ENCODE measurements around the gene APH1B. TPM values are rescaled to one million over a fixed set of nuclear protein-coding genes. Genes with fewer than 3 reads are reported as not detected.

APH1B gene
- total and polyA plus RNA-seq, 8 donors = 24.0 to 32.2 (median 29.4) TPM

DNA sequence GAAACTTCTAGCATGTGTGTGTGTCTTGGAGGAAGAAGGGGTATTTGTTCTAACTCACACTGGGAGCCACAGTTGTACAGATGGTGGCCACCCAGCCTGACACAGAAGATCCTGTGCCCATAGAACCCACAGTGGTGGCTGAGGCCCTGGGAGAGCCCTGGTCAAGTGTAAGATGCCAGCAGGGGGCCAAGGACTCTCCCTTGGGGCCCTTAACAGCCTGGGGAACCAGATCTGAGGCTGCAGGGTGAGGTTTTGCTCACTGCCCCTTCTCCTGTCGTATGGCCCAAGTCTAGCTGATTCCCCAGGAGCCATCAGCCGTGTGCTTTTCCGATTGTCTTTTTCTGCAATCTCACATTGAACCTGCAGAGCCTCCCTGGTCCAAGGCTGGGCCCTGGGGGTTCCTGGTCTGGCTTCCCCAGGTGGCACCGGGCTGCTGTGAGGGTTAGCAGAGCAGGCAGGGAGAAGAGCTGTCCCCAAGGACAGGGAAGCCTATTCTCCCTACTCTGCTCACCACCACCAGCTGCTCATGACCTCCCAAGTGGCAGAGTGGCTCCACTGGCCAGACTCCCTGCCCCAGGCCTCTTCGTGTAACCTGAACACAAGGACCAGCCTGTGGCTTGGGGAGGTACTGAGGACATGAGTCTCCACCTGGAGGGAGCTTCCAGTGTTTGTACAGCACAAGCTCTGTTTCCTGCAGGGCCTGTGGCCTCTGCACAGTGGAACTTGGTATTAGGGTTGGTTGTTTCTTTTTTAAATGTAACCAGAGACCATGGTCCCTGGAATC is 52.4 kb downstream of the APH1B start:
- TF ChIP-seq, protein P1, sequence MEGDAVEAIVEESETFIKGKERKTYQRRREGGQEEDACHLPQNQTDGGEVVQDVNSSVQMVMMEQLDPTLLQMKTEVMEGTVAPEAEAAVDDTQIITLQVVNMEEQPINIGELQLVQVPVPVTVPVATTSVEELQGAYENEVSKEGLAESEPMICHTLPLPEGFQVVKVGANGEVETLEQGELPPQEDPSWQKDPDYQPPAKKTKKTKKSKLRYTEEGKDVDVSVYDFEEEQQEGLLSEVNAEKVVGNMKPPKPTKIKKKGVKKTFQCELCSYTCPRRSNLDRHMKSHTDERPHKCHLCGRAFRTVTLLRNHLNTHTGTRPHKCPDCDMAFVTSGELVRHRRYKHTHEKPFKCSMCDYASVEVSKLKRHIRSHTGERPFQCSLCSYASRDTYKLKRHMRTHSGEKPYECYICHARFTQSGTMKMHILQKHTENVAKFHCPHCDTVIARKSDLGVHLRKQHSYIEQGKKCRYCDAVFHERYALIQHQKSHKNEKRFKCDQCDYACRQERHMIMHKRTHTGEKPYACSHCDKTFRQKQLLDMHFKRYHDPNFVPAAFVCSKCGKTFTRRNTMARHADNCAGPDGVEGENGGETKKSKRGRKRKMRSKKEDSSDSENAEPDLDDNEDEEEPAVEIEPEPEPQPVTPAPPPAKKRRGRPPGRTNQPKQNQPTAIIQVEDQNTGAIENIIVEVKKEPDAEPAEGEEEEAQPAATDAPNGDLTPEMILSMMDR (IDR thresholded peaks at IDR 0.05) = no peak
- Histone ChIP-seq H3K9me3 (no peaks in the 10 kb centered on the region), H3K27ac (no peak overlapping the region), H3K27me3 (no peaks in the 10 kb centered on the region), H3K36me3 (no peaks in the 10 kb centered on the region), H3K4me3 (no peak overlapping the region), H3K4me1 (no peaks in the 10 kb centered on the region)
- DNase-seq = no peak
- intact Hi-C loops (cut with DNase I) = no loop called here
- ATAC-seq = no peak

DNA sequence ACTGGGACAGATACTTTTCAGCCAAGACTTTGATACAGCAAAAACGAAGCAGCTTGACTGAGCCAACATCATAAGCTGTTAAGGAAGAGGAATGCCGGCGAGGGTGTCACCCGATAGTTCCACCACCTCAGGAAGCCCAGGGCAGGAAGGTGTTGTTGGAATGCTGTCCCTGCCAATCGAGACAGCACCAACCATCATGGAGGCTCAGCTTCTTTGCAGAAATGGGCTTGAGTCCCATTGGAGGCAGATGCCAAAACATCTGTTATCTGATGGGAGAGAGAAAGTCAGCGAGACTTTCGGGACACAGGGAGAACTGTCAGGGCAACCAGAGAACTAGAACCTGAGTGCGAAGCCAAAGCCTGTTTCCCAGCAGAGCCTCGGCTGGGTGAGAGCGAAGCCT is 53.5 kb downstream of the APH1B start:
- no peak for ATAC-seq
- TF ChIP-seq, protein P1 (IDR thresholded peaks at IDR 0.05) = no peak
- no peak overlapping the region for H3K27ac ChIP-seq
- H3K9me3 ChIP-seq = no peaks in the 10 kb centered on the region
- no peaks in the 10 kb centered on the region for H3K27me3 ChIP-seq
- DNase-seq = no peak
- H3K4me1 ChIP-seq = no peaks in the 10 kb centered on the region
- no peaks in the 10 kb centered on the region for H3K36me3 ChIP-seq
- intact Hi-C loops (cut with DNase I) = no loop called here
- H3K4me3 ChIP-seq = no peak overlapping the region

DNA sequence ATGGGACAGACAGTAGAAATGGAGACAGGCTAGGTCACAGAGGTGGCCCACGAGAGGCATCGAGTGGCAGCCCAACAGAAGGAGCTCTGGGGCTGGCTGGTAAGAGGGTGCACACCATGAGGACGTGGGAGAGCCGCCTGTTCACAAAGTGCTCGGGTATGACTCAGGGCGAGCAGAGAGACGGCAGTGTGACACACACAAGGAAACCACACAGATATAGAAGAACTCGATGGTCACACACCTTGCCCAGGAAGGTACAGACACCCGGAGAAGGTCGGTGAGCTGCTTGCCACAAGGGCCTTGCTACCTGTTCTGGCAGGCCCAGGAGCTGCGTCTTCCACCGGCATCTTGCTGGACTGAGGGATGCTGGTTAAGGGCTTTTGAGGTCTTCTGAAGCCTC is 54.1 kb downstream of the APH1B start:
- Histone ChIP-seq H3K9me3 (no peaks in the 10 kb centered on the region), H3K36me3 (no peaks in the 10 kb centered on the region), H3K27me3 (no peaks in the 10 kb centered on the region), H3K27ac (no peak overlapping the region), H3K4me3 (no peak overlapping the region), H3K4me1 (no peaks in the 10 kb centered on the region)
- intact Hi-C loops (cut with DNase I) = no loop called here
- TF ChIP-seq, protein P1 (IDR thresholded peaks at IDR 0.05) = no peak
- no peak for DNase-seq
- ATAC-seq = no peak

DNA sequence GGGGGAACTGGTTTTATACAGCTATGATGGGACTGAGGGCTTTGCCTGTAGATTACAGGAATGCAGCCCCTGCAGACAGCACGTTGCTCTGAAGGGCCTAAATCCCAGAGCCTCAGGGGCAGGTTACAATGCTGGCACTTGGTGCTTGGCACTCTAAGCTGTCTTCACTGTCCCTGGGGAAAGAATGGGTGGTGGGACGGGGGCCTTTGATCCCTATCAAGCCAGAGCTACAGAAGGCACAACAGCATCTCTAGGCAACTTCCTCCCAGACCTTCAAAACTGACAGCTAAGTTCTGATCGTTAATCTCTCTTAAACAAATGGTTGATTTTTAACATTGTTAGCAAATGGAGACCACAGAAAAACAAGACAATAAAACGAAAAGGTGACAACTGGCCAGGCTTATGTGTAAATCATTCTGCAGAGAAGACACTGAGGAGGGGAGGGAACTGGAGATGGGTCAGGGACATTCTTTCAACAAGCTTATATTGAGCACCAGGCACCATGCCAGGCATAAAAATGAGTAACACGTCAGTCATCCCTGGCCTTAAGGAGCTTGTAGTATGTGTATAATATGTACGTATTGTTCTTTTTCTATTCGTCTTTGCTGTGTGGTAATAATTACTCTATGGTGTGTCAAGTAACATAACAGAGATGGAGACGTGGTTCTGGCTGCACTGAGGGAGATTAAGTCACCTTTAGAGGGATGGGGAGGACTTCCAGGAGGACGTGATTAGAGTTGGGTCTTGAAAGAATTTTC is 55.1 kb downstream of the APH1B start:
- no peak overlapping the region for H3K4me3 ChIP-seq
- H3K36me3 ChIP-seq = no peaks in the 10 kb centered on the region
- ATAC-seq (no peak), DNase-seq (no peak)
- intact Hi-C loops (cut with DNase I) = no loop called here
- no peak overlapping the region for H3K27ac ChIP-seq
- TF ChIP-seq, protein P1 (IDR thresholded peaks at IDR 0.05) = no peak
- H3K9me3 ChIP-seq = no peaks in the 10 kb centered on the region
- no peaks in the 10 kb centered on the region for H3K4me1 ChIP-seq
- no peaks in the 10 kb centered on the region for H3K27me3 ChIP-seq

DNA sequence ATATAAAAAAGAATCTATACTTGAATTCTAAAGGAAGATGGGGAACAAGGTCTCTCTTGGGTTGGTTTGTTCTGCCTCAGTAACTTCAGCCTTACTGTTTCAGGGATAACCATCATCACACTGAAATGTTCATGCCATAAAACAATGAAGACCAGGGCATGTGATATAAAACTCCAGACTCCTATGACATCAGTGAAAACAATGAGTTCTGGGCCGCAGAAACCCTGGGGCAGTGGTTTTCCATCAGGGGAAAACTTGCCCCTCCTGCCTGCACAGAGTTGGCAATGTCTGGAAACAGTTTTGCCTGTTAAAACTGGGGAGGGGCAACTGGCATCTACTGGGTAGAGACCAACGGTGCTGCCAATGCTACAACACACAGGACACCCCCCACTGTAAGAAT is 57.4 kb downstream of the APH1B start:
- TF ChIP-seq, protein P1 (IDR thresholded peaks at IDR 0.05) = no peak
- Histone ChIP-seq H3K27ac (no peak overlapping the region), H3K4me1 (no peaks in the 10 kb centered on the region), H3K36me3 (no peaks in the 10 kb centered on the region), H3K4me3 (no peak overlapping the region), H3K27me3 (no peaks in the 10 kb centered on the region), H3K9me3 (no peaks in the 10 kb centered on the region)
- no peak for DNase-seq
- intact Hi-C loops (cut with DNase I) = no loop called here
- no peak for ATAC-seq

All from left lung (tissue), 10 donors.